Right ventricle myocardium superior (tissue), 1 donor: ENCODE data around the gene SERGEF. TPM values are rescaled to one million over a fixed set of nuclear protein-coding genes. Genes with fewer than 3 reads are reported as not detected.
A peak's percentile ranks its signal among the peaks of the same experiment; 100 is the strongest.

Source experiments
- ATAC-seq: fragments of 200-7000 bp; cut with Tn5 transposase; one replicate; pipeline ENCODE4 v1.9.1; 2020; ENCODE audit warnings: mild to moderate bottlenecking; ENCODE audit not compliant: poor library complexity
- DNase-seq: peaks from one replicate; pipeline ENCODE4 v3.0.0-alpha.2; 2020
- intact Hi-C: fragments of 100-400 bp; cut with DNase I; formaldehyde crosslinking; loops from one replicate; pipeline ENCODE4 v1.11.2; 2022
- total RNA-seq: library from RNA; stranded (reverse); fragmentation: NEBNext Ultra II Directional; extraction: Animal tissue kit (Norgen Biotek cat#: 25700); gene quantifications from one replicate; pipeline ENCODE4 v1.2.1, GENCODE V29; 2021
- donor health status: DM: no; HTN: yes; CAD: no; lungs with severe emphysema.

SERGEF gene
- total RNA-seq, 1 donor from 2014 or later = 14.7 TPM

DNA sequence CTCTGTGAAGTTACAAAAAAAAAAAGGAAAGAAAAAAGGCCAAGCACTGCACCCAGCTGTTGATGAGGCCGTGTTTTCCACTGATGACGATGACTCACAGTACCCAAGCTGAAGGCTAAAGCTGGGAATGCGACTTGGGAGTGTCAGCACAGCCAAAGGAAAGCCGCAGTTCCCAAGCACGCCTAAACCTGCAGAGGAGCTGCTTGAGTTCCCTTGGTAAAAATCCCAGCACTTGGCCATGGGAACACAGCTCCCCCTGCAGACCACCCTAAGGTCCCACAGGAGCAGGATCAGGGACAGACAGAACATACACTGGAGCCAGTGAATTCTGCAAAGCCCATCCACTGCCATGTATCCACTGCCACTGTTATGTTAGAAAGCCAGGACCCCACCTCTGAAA lies 39.9 kb downstream of the SERGEF start:
- intact Hi-C loops = loop anchor here (2.0 kb wide), 1 partner anchor 126 kb away; no protein-coding TSS in a partner anchor

DNA sequence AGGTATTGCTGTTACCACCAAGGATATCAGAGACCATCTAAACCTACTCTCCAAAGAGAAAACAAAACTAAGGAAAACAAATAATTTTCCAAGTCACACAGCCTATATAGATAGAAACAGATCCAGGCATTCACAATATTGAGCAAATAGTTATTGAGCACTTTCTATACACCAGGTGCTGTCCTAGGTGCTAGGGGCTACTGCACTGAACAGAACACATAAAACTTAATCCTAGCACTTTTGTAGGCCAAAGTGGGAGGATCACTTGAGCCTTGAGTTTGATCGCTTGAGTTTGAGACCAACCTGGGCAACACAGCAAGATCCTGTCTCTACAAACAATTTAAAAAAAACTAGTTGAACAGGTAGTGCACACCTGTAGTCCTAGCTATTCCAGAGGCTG lies 44.6 kb downstream of the SERGEF start:
- no peak for ATAC-seq
- intact Hi-C loops = no loop called here
- no peak for DNase-seq

More for the DNA sequence above, 39.9 kb downstream of the SERGEF start:
- peak; percentile 86 for ATAC-seq
- peak; percentile 42 for DNase-seq

DNA sequence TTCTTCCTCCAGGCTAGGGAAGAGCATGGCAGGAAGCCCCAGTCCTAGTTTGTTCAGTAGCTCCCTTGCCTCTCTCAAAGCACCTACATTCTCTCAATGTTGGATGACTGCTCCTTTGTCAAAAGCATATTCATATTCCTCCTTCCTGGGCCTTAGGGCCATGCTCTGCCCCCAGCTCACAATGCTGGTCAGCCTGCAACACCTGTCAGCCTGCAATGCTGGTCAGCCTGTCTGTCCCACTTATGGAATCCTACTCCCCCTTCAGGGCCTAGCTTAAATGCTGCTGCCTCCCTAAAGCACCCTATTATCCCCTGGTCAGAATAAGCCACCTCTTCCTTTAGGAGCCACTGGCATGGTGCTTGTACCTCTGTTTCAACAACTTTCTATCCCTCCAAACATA lies 45.2 kb downstream of the SERGEF start:
- intact Hi-C loops = no loop called here
- no peak for DNase-seq
- no peak for ATAC-seq

- DNase-seq (no peak), ATAC-seq (no peak)
- intact Hi-C loops = no loop called here
Measured at GRCh38 chr11:17960091-17960490, 52.8 kb downstream of the SERGEF start.

- DNase-seq (no peak), ATAC-seq (no peak)
- intact Hi-C loops = no loop called here
Measured at GRCh38 chr11:17958446-17958845, 54.4 kb downstream of the SERGEF start.

- peak; percentile 92 for ATAC-seq
- intact Hi-C loops = no loop called here
- DNase-seq = no peak
Measured at GRCh38 chr11:17954395-17955252, 58.2 kb downstream of the SERGEF start.

GRCh38 chr11:17952487-17952886 lies 60.4 kb downstream of the SERGEF start:
- ATAC-seq (no peak), DNase-seq (no peak)
- intact Hi-C loops = no loop called here

DNA sequence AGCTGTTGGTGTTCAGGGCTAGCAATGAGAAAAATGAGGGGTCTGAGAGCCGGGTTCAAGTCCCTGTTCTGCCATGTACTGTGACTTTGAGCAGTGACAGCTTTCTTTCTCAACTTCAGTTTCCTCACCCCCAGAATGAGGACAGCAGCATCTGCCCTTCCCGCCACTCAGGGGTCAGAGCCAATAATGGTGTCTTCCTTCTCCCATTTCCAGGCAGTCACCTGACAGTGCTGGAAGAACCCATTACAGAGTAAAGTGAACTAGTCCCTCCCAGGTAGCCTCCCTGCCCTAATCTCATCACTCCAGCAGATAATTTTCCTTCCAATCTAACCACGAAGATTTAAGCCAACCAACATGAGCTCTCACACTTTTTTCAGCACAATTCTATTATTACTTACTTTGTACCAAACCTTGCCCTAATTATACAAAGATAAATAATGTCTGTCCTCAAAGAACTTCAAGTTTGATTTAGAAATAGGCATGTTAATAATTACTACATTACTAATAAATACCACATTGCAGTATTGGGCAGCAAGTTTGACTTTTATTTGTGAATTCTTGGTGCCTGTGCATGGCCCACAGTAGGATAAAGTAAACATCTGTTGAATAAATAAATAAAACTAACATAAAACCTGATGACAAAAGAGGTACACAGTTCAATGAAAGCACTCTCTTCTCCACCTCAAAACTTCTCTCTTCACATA lies 61.0 kb downstream of the SERGEF start:
- no peak for ATAC-seq
- intact Hi-C loops = no loop called here
- no peak for DNase-seq

GRCh38 chr11:17950644-17951043 lies 62.2 kb downstream of the SERGEF start:
- no peak for ATAC-seq
- no peak for DNase-seq
- intact Hi-C loops = no loop called here

DNA sequence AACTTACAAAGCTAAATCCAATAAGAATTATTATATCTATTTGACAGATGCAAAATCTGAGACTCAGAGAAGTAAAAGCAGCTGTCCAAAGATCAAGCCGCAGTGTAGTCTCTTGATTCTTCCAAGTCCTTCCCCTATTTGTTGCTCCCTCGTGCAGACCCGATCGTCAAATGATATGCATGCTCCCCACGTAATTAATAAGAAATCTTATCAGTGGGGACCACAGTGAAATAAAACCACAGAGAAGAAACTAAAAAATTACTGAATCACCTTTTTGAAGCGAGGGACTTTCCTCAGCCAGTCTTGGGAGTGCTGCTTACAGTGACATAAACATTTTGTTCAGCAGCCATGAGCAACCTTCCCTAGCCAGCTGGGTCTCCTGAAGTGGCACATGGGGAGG lies 64.6 kb downstream of the SERGEF start:
- no peak for ATAC-seq
- intact Hi-C loops = no loop called here
- DNase-seq = no peak

GRCh38 chr11:17939542-17939941 lies 73.3 kb downstream of the SERGEF start:
- intact Hi-C loops = no loop called here
- ATAC-seq = peak; percentile 68
- peak; percentile 43 for DNase-seq

DNA sequence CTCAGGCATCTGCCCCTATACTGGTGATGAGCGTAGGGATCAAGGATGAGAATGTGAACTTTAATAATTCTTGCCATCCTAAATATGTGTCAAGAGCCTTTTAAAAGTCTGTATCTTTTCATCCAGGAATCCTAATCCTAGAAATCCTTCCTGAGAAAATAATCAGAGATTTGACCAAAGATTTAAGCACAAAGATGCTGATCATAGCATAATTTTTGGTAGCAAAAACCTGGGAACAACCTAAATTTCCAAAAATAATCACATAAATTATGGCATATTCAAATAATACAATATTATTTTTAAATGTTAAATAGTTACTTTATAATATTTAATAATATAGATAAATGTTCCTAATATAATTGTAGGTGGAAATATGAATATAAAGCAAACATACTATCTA lies 76.1 kb downstream of the SERGEF start:
- ATAC-seq (no peak), DNase-seq (no peak)
- intact Hi-C loops = no loop called here

DNA sequence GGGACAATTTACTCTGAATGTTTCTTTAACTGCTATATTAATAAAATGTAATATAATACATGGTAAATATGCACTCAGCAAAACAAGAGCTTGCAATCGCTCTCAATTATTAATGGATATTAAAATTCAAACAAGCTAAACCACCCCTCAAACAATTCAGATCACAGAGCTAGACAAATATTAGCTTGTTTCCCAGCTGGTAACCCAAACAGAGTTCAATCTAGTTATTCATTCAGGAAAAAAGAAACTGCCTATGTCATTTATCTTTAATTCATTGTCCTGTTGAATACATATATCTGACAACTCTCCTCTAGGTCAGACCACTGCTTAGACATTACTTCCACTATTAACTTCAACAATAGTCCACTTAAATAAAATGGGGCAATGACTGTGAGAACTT lies 78.7 kb downstream of the SERGEF start:
- intact Hi-C loops = no loop called here
- ATAC-seq = no peak
- DNase-seq = no peak

GRCh38 chr11:17933708-17934107 lies 79.1 kb downstream of the SERGEF start:
- ATAC-seq = no peak
- intact Hi-C loops = no loop called here
- DNase-seq = no peak

DNA sequence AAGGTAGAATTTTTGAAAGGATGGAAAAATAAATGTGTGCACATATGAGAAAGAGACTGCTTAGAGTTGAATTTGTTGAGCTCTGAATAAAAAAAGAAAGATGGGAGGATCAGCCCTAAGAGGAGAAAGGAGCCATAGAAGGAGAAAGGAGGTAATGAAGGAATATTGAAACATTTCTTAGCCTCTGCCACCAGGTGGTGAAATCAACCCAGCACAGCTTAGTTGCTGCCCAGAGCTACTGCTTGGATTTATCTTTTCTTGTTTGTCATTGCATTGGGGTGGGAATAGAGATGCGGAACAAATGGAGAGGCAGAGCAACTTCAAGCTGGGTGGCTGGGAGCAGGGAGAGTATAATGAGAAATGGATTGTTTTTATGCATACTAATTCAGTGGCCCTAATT lies 80.4 kb downstream of the SERGEF start:
- intact Hi-C loops = no loop called here
- DNase-seq = no peak
- ATAC-seq = no peak

- intact Hi-C loops = no loop called here
- DNase-seq = no peak
- ATAC-seq = no peak
Measured at GRCh38 chr11:17931595-17931994, 81.3 kb downstream of the SERGEF start.

DNA sequence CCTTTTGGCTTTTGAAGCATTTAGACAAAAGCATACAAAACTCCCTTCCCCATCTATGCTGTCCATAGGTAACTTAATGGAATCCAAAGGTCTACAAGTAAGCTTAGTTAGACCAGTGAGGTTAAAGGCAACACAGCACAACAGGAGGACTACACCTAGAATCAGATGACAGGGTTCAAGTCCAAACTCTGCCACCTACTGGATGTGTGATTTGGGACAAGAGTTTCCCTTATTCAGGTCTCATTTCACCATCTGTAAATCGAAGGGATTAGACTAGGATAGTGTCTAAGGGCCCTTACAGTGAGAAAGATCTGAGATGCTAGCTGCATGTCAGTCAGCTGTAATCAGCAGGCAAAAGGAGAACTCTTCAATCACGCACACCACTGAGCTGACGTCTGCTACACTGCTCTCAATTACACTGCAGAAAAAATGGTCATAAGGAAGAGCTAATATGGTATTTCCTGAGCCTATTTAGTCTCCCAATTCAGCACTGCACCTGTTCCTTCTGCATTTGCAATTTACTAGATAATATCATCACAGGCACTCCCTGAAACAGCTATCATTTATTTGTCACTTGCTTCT lies 82.2 kb downstream of the SERGEF start:
- ATAC-seq = no peak
- DNase-seq = no peak
- intact Hi-C loops = no loop called here

- intact Hi-C loops = no loop called here
- DNase-seq (no peak), ATAC-seq (no peak)
Measured at GRCh38 chr11:17929171-17929570, 83.7 kb downstream of the SERGEF start.

DNA sequence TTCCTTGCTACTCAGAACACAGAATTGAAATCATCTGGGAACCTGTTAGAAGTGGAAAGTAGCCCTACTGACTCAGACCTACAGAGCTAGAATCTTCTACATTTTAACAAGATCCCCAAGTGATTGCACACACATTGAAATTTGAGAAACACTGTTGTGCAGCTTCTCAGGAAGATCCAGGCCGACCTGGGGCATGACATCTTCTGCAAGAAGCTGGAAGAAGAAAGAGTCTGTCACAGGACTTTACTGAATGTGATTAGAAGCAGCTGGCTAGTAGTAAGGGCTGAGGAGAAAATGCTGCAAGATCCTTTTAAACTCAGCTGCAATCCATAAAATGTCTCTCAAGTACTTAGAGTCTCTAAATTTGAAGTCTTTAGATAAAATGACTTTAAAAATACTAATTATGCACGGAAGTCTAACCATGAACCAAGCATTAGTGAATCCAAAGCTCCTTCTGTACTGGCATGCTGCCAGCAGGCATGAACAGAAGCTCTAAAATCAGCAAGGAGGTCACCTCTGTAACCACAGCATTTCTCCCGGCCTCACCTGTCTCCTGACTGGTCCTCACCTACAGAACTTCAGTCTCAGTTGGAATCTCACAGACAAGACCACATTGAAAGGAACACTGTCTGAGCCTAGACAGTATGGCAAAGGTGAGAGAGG lies 85.0 kb downstream of the SERGEF start:
- DNase-seq (no peak), ATAC-seq (no peak)
- intact Hi-C loops = no loop called here
